ENCODE data around the gene LRRN2.

- no peak for TF ChIP-seq CHD2 (IDR thresholded peaks at IDR 0.05; ENCODE audit: low read length)
- TF ChIP-seq EZH2 (IDR thresholded peaks at IDR 0.05; ENCODE audit: low read depth, low read length, severe bottlenecking) = no peak
- no peak for TF ChIP-seq SP1 (IDR thresholded peaks at IDR 0.05; ENCODE audit: low read depth, low read length)
- no peak for TF ChIP-seq CTCF (IDR thresholded peaks at IDR 0.05; ENCODE audit: control extremely low read depth in 1 of 3, insufficient read depth in 1 of 3, low read depth in 1 of 3, low read length in 3 of 3)
- no peak for TF ChIP-seq POLR2A (IDR thresholded peaks at IDR 0.05; ENCODE audit: control extremely low read depth in 1 of 2, low read depth in 2 of 2, low read length in 2 of 2)
- no peak for TF ChIP-seq CREB1 (IDR thresholded peaks at IDR 0.05)
- TF ChIP-seq CEBPB (IDR thresholded peaks at IDR 0.05; ENCODE audit: low read depth, low read length) = no peak
- no peak for TF ChIP-seq TEAD4 (IDR thresholded peaks at IDR 0.05; ENCODE audit: low read depth, low read length)
- no peak for TF ChIP-seq CBX5 (IDR thresholded peaks at IDR 0.05; ENCODE audit: low read depth, low read length)
- TF ChIP-seq HDAC6 (IDR thresholded peaks at IDR 0.05; ENCODE audit: low read depth, low read length) = no peak
- no peak for TF ChIP-seq POLR2AphosphoS5 (IDR thresholded peaks at IDR 0.05; ENCODE audit: low read depth, low read length)
- no peak for TF ChIP-seq JUND (IDR thresholded peaks at IDR 0.05; ENCODE audit: low read length)
Measured at GRCh38 chr1:204688007-204688406, 2.5 kb upstream of the LRRN2 start.
